Iris pigment epithelial cell (primary cell): ENCODE results near the gene HIRIP3.
A peak's percentile ranks its signal among the peaks of the same experiment; 100 is the strongest.

Source experiments
- DNase-seq: peaks from one replicate; pipeline ENCODE4 v3.0.0-alpha.2; 2011; ENCODE audit warnings: low read depth

HIRIP3 gene

GRCh38 chr16:29983420-29984136 is 11.8 kb downstream of the HIRIP3 start:
- peak; percentile 77 for DNase-seq

- no peak for DNase-seq
Measured at GRCh38 chr16:29982560-29983419, 12.6 kb downstream of the HIRIP3 start.

GRCh38 chr16:29978564-29979270 is 16.7 kb downstream of the HIRIP3 start:
- no peak for DNase-seq

GRCh38 chr16:29978081-29978480 is 17.3 kb downstream of the HIRIP3 start:
- no peak for DNase-seq

GRCh38 chr16:29977063-29977825 is 18.2 kb downstream of the HIRIP3 start:
- no peak for DNase-seq

GRCh38 chr16:29975811-29976511 is 19.5 kb downstream of the HIRIP3 start:
- no peak for DNase-seq

GRCh38 chr16:29975134-29975538 is 20.3 kb downstream of the HIRIP3 start:
- DNase-seq = no peak

GRCh38 chr16:29974291-29975133 is 20.9 kb downstream of the HIRIP3 start:
- peak; percentile 23 for DNase-seq

GRCh38 chr16:29973384-29974246 is 21.8 kb downstream of the HIRIP3 start, which contains the start of gene TAOK2:
TAOK2 (plus strand) TSS chr16:29973868; CDS start chr16:29977773, 3,905 bp downstream.
- peak; percentile 99 for DNase-seq

- DNase-seq = no peak
Measured at GRCh38 chr16:29972992-29973383, 22.4 kb downstream of the HIRIP3 start.

- DNase-seq = no peak
Measured at GRCh38 chr16:29972500-29972899, 22.9 kb downstream of the HIRIP3 start.

- no peak for DNase-seq
Measured at GRCh38 chr16:29971304-29971703, 24.1 kb downstream of the HIRIP3 start.

GRCh38 chr16:29968205-29968604 is 27.2 kb downstream of the HIRIP3 start:
- no peak for DNase-seq

GRCh38 chr16:29963021-29963743 is 32.2 kb downstream of the HIRIP3 start:
- DNase-seq = no peak

- DNase-seq = peak; percentile 56
Measured at GRCh38 chr16:29962344-29962994, 32.9 kb downstream of the HIRIP3 start.

- peak; percentile 78 for DNase-seq
Measured at GRCh38 chr16:29961479-29962343, 33.7 kb downstream of the HIRIP3 start, which contains the start of gene TMEM219. TMEM219 (plus strand) TSS chr16:29962079; CDS start chr16:29963144, 1,065 bp downstream.

- DNase-seq = no peak
Measured at GRCh38 chr16:29961127-29961478, 34.3 kb downstream of the HIRIP3 start.
